Measurements from ENCODE around the gene EVI5L. TPM values are rescaled to one million over a fixed set of nuclear protein-coding genes. Genes with fewer than 3 reads are reported as not detected.

Gene EVI5L
- total and polyA plus RNA-seq, 2 of the 13 experiments (the other 11 are each of a cell fraction or from before 2014, with no cell fraction given): 1.7 to 2.4 TPM

DNA sequence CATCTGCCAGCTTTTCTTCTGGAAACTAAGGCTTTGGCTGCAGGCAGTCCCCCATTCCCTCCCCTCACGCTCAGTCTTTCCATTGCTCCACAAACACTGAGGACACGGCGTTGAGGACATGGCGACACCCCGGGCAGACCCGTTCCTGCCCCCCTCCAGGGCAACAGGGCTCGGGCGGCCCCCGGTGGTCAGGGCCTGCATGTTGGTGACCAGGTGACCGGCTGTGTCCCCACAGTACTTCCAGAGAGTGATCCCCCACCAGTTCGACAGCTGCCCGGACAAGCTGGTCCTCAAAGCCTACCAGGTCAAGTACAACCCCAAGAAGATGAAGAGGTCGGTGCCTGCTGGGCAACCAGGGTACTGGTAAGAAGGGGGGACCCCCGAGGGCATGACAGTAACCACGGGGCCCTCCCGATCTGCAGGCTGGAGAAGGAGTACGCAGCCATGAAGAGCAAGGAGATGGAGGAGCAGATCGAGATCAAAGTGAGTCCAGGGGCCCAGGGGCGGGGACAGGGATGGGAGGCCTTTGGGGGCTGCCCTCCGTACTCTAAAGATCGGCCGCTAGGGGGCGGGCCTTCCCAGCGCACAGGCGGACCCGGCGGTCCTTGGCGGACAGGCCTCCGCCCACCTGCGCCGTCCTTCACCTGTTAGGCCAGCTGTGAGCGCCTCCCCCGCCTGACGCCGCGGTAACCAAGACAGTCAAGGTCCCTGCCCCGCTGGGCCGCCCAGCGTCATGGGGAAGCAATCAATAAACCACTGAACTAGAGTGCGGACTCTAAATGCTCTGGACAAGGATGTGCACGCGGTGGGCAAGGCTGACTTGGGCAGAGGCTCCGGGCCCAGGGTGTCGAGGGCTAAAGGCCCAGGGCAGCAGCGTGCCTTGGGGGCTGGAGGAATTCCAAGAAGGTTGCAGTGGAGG is 23.1 kb downstream of the EVI5L start (continued):
- TF ChIP-seq, protein P1, sequence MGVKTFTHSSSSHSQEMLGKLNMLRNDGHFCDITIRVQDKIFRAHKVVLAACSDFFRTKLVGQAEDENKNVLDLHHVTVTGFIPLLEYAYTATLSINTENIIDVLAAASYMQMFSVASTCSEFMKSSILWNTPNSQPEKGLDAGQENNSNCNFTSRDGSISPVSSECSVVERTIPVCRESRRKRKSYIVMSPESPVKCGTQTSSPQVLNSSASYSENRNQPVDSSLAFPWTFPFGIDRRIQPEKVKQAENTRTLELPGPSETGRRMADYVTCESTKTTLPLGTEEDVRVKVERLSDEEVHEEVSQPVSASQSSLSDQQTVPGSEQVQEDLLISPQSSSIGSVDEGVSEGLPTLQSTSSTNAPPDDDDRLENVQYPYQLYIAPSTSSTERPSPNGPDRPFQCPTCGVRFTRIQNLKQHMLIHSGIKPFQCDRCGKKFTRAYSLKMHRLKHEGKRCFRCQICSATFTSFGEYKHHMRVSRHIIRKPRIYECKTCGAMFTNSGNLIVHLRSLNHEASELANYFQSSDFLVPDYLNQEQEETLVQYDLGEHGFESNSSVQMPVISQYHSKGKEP (CRISPR knock-in tag; IDR thresholded peaks at IDR 0.05): no peak
- TF ChIP-seq ZNF816 (CRISPR knock-in tag; IDR thresholded peaks at IDR 0.05; ENCODE audit: borderline replicate concordance): no peak; the same call in 1 of the 2 replicates
- no peak for TF ChIP-seq POGZ (CRISPR knock-in tag; IDR thresholded peaks at IDR 0.05)
- no peak for TF ChIP-seq SNAI1 (CRISPR knock-in tag; IDR thresholded peaks at IDR 0.05; ENCODE audit: borderline replicate concordance)
- TF ChIP-seq ZKSCAN1 (IDR thresholded peaks at IDR 0.05; ENCODE audit: low read length): peak; percentile 10; the same call in 1 of the 2 replicates
- TF ChIP-seq ZIK1 (CRISPR knock-in tag; IDR thresholded peaks at IDR 0.05; ENCODE audit: borderline replicate concordance, low read depth): peak; percentile 86
- no peak for TF ChIP-seq ZNF780A (CRISPR knock-in tag; IDR thresholded peaks at IDR 0.05)
- 0 out of 2 replicates have a peak, but pooled peaks have one; percentile 75 for TF ChIP-seq DZIP1 (CRISPR knock-in tag; IDR thresholded peaks at IDR 0.05)
- TF ChIP-seq MYNN (CRISPR knock-in tag; IDR thresholded peaks at IDR 0.05; ENCODE audit: low read depth): no peak
- TF ChIP-seq HES4 (CRISPR knock-in tag; IDR thresholded peaks at IDR 0.05; ENCODE audit: borderline replicate concordance): 0 out of 2 replicates have a peak, but pooled peaks have one; percentile 78
- TF ChIP-seq GATA4 (IDR thresholded peaks at IDR 0.05; ENCODE audit: borderline replicate concordance, low read depth): 0 out of 2 replicates have a peak, but pooled peaks have one; percentile 21
- TF ChIP-seq ZNF414 (CRISPR knock-in tag; IDR thresholded peaks at IDR 0.05): peak; percentile 79; the same call in 1 of the 2 replicates
- no peak for TF ChIP-seq AHR (CRISPR knock-in tag; IDR thresholded peaks at IDR 0.05)
- no peak for TF ChIP-seq POLR2AphosphoS5 (IDR thresholded peaks at IDR 0.05; ENCODE audit: low read depth, low read length)
- TF ChIP-seq, protein P2, sequence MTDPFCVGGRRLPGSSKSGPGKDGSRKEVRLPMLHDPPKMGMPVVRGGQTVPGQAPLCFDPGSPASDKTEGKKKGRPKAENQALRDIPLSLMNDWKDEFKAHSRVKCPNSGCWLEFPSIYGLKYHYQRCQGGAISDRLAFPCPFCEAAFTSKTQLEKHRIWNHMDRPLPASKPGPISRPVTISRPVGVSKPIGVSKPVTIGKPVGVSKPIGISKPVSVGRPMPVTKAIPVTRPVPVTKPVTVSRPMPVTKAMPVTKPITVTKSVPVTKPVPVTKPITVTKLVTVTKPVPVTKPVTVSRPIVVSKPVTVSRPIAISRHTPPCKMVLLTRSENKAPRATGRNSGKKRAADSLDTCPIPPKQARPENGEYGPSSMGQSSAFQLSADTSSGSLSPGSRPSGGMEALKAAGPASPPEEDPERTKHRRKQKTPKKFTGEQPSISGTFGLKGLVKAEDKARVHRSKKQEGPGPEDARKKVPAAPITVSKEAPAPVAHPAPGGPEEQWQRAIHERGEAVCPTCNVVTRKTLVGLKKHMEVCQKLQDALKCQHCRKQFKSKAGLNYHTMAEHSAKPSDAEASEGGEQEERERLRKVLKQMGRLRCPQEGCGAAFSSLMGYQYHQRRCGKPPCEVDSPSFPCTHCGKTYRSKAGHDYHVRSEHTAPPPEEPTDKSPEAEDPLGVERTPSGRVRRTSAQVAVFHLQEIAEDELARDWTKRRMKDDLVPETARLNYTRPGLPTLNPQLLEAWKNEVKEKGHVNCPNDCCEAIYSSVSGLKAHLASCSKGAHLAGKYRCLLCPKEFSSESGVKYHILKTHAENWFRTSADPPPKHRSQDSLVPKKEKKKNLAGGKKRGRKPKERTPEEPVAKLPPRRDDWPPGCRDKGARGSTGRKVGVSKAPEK (CRISPR knock-in tag; IDR thresholded peaks at IDR 0.05; ENCODE audit: borderline replicate concordance): no peak
- TF ChIP-seq ZFY (CRISPR knock-in tag; IDR thresholded peaks at IDR 0.05): peak; percentile 89
